H54 (cell line): ENCODE results near the gene WDR33.
A peak's percentile ranks its signal among the peaks of the same experiment; 100 is the strongest.

Experiments
- DNase-seq: peaks from one replicate; pipeline ENCODE4 v3.0.0; 2011; ENCODE audit warnings: low spot score, mixed read lengths; ENCODE audit not compliant: insufficient read length
- FAIRE-seq: peaks from 3 replicates; lab custom pipeline; 2011; peaks lifted over from hg19 to GRCh38; lab: Jason Lieb, UNC
- POLR2A ChIP-seq: IDR thresholded peaks from 2 replicates; pipeline ENCODE4 v1.6.1; 2011; ENCODE audit warnings: low read depth, mild to moderate bottlenecking, low read length

Gene WDR33

GRCh38 chr2:127768775-127769479 lies 42.0 kb downstream of the WDR33 start:
- FAIRE-seq (no peak), DNase-seq (no peak)
- no peak for TF ChIP-seq POLR2A

GRCh38 chr2:127763776-127764175 lies 47.2 kb downstream of the WDR33 start:
- no peak for TF ChIP-seq POLR2A
- DNase-seq: no peak
- no peak for FAIRE-seq

GRCh38 chr2:127762846-127763245 lies 48.1 kb downstream of the WDR33 start:
- DNase-seq (no peak), FAIRE-seq (no peak)
- no peak for TF ChIP-seq POLR2A

GRCh38 chr2:127762441-127762840 lies 48.5 kb downstream of the WDR33 start:
- no peak for FAIRE-seq
- no peak for TF ChIP-seq POLR2A

GRCh38 chr2:127759931-127760330 lies 51.0 kb downstream of the WDR33 start:
- no peak for TF ChIP-seq POLR2A
- DNase-seq (no peak), FAIRE-seq (no peak)

More at GRCh38 chr2:127762441-127762840, 48.5 kb downstream of the WDR33 start:
- DNase-seq: no peak

GRCh38 chr2:127754186-127754585 lies 56.8 kb downstream of the WDR33 start:
- no peak for DNase-seq
- no peak for FAIRE-seq
- TF ChIP-seq POLR2A: no peak

GRCh38 chr2:127753374-127753773 lies 57.6 kb downstream of the WDR33 start:
- FAIRE-seq (no peak), DNase-seq (no peak)

GRCh38 chr2:127749537-127749936 lies 61.4 kb downstream of the WDR33 start:
- FAIRE-seq (peak; percentile 33), DNase-seq (peak; percentile 8)

More at GRCh38 chr2:127753374-127753773, 57.6 kb downstream of the WDR33 start:
- no peak for TF ChIP-seq POLR2A

- FAIRE-seq: no peak
- no peak for DNase-seq
- no peak for TF ChIP-seq POLR2A
Measured at GRCh38 chr2:127747621-127748020, 63.4 kb downstream of the WDR33 start.

GRCh38 chr2:127743477-127744026 lies 67.4 kb downstream of the WDR33 start:
- DNase-seq: no peak
- FAIRE-seq: no peak
- TF ChIP-seq POLR2A: no peak

- no peak for TF ChIP-seq POLR2A
- peak; percentile 52 for FAIRE-seq
- no peak for DNase-seq
Measured at GRCh38 chr2:127740665-127741288, 70.2 kb downstream of the WDR33 start.

- DNase-seq (no peak), FAIRE-seq (no peak)
- TF ChIP-seq POLR2A: no peak
Measured at GRCh38 chr2:127739800-127740199, 71.2 kb downstream of the WDR33 start.

GRCh38 chr2:127737892-127738291 lies 73.1 kb downstream of the WDR33 start:
- no peak for DNase-seq
- FAIRE-seq: no peak
- no peak for TF ChIP-seq POLR2A

- FAIRE-seq: no peak
- DNase-seq: no peak
- TF ChIP-seq POLR2A: no peak
Measured at GRCh38 chr2:127735537-127736399, 75.2 kb downstream of the WDR33 start.
